Left lung (tissue), 10 donors: ENCODE data around the gene XKR7. TPM values are rescaled to one million over a fixed set of nuclear protein-coding genes. Genes with fewer than 3 reads are reported as not detected.
A peak's percentile ranks its signal among the peaks of the same experiment; 100 is the strongest.

Source experiments
- ATAC-seq: fragments of 200-7000 bp; cut with Tn5 transposase; one replicate; pipeline ENCODE4 v1.9.1; 2020; ENCODE audit warnings: moderate library complexity
- DNase-seq, 4 donors: peaks; one replicate each; pipeline ENCODE4 v3.0.0-alpha.2; 2013 to 2020
- H3K27ac ChIP-seq, 2 donors: fragments of 200-600 bp; sonication (generic) in 1 of 2; one replicate each; pipeline versions ENCODE4 v1.5.0 to v1.8.0; 2020 to 2021
- H3K27me3 ChIP-seq, 2 donors: fragments of 200-600 bp; sonication (generic) in 1 of 2; one replicate each; pipeline versions ENCODE4 v1.5.0 to v1.8.0; 2020 to 2021
- H3K36me3 ChIP-seq, 2 donors: fragments of 200-600 bp; sonication (generic) in 1 of 2; one replicate each; pipeline versions ENCODE4 v1.5.0 to v1.8.0; 2020 to 2021
- H3K4me1 ChIP-seq, 2 donors: fragments of 200-600 bp; one replicate each; pipeline ENCODE4 v1.8.0; 2021
- H3K4me3 ChIP-seq, 2 donors: fragments of 200-600 bp; sonication (generic) in 1 of 2; one replicate each; pipeline versions ENCODE4 v1.5.0 to v1.8.0; 2020 to 2021; ENCODE audit warnings: mild to moderate bottlenecking in 1 of 2
- H3K9me3 ChIP-seq, 2 donors: fragments of 200-600 bp; sonication (generic) in 1 of 2; one replicate each; pipeline versions ENCODE4 v1.5.0 to v1.8.0; 2020 to 2021
- CTCF ChIP-seq, 2 donors: fragments of 200-600 bp; sonication (generic) in 1 of 2; IDR thresholded peaks; one replicate each; pipeline versions ENCODE4 v1.5.0 to v1.8.0; 2021; ENCODE audit warnings: antibody characterized with exemption in 2 of 2
- intact Hi-C, 2 donors: fragments of 100-400 bp; cut with DNase I; formaldehyde crosslinking; loops; one replicate each; pipeline versions ENCODE4 v1.11.2 to v1.14.2; 2022
- polyA plus RNA-seq, 6 donors: library from polyadenylated mRNA; unstranded; fragments of 120-200 nt; gene quantifications; one replicate each; pipeline ENCODE4 v1.2.1, GENCODE V29; 2013; ENCODE audit not compliant: insufficient read length in 6 of 6
- total RNA-seq, 2 donors: library from RNA; stranded (reverse); fragmentation: NEBNext Ultra II Directional; extraction: Animal tissue kit (Norgen Biotek cat#: 25700); gene quantifications; one replicate each; pipeline ENCODE4 v1.2.1, GENCODE V29; 2021
- donor health status: DM: no; HTN: yes; CAD: no.
- donor health status: DM: no; HTN: no; CAD: no.

The XKR7 gene
- total and polyA plus RNA-seq, 8 donors = 0.05 to 0.19 (median 0.07) TPM; not detected in 1

- H3K9me3 ChIP-seq = no peaks in the 10 kb centered on the region
- peaks cover 0 to 16% of the 10 kb centered on the region in 2 donors for H3K27me3 ChIP-seq
- H3K36me3 ChIP-seq = no peaks in the 10 kb centered on the region
- DNase-seq (peak in 2 of 4 donors; percentile 77 to 93), ATAC-seq (peak; percentile 86)
- peak overlapping the region; percentile 13 to 94 for H3K27ac ChIP-seq
- H3K4me1 ChIP-seq = peaks cover 0 to 72% of the 10 kb centered on the region in 2 donors
- intact Hi-C loops = no loop called here
- no peak overlapping the region for H3K4me3 ChIP-seq
- TF ChIP-seq CTCF (IDR thresholded peaks at IDR 0.05) = no peak
Measured at GRCh38 chr20:32040142-32040953, 72.4 kb downstream of the XKR7 start.

- Histone ChIP-seq H3K36me3 (no peaks in the 10 kb centered on the region), H3K4me1 (peaks cover 0 to 39% of the 10 kb centered on the region in 2 donors), H3K27me3 (peaks cover 3 to 17% of the 10 kb centered on the region in 2 donors), H3K27ac (no peak overlapping the region), H3K9me3 (no peaks in the 10 kb centered on the region), H3K4me3 (no peak overlapping the region)
- ATAC-seq (no peak), DNase-seq (no peak)
- TF ChIP-seq CTCF (IDR thresholded peaks at IDR 0.05) = no peak
- intact Hi-C loops = no loop called here
Measured at GRCh38 chr20:32045999-32046398, 78.0 kb downstream of the XKR7 start.

- peaks cover 30 to 59% of the 10 kb centered on the region in 2 donors for H3K27me3 ChIP-seq
- DNase-seq = no peak
- no peaks in the 10 kb centered on the region for H3K9me3 ChIP-seq
- peak overlapping the region in 1 of 2 donors; percentile 97 for H3K27ac ChIP-seq
- H3K4me1 ChIP-seq = peaks cover 0 to 36% of the 10 kb centered on the region in 2 donors
- H3K4me3 ChIP-seq = no peak overlapping the region
- H3K36me3 ChIP-seq = peaks cover 0 to 7% of the 10 kb centered on the region in 2 donors
- intact Hi-C loops = no loop called here
- no peak for ATAC-seq
- no peak for TF ChIP-seq CTCF (IDR thresholded peaks at IDR 0.05)
Measured at GRCh38 chr20:32050324-32050841, 82.4 kb downstream of the XKR7 start.

GRCh38 chr20:32050851-32051556 is 83.1 kb downstream of the XKR7 start:
- intact Hi-C loops = no loop called here
- H3K9me3 ChIP-seq = no peaks in the 10 kb centered on the region
- H3K36me3 ChIP-seq = peaks cover 0 to 7% of the 10 kb centered on the region in 2 donors
- peaks cover 30 to 56% of the 10 kb centered on the region in 2 donors for H3K27me3 ChIP-seq
- DNase-seq (peak in 2 of 4 donors; percentile 76 to 94), ATAC-seq (peak; percentile 67)
- TF ChIP-seq CTCF (IDR thresholded peaks at IDR 0.05) = no peak
- H3K27ac ChIP-seq = peak overlapping the region; percentile 70 to 97
- peaks cover 0 to 42% of the 10 kb centered on the region in 2 donors for H3K4me1 ChIP-seq
- H3K4me3 ChIP-seq = peak overlapping the region in 1 of 2 donors; percentile 58

- TF ChIP-seq CTCF (IDR thresholded peaks at IDR 0.05) = no peak
- intact Hi-C loops = no loop called here
- H3K4me3 ChIP-seq = peak overlapping the region in 1 of 2 donors; percentile 58
- peaks cover 0 to 49% of the 10 kb centered on the region in 2 donors for H3K4me1 ChIP-seq
- H3K27me3 ChIP-seq = peaks cover 30 to 56% of the 10 kb centered on the region in 2 donors
- DNase-seq (no peak), ATAC-seq (no peak)
- peak overlapping the region; percentile 70 to 97 for H3K27ac ChIP-seq
- peaks cover 0 to 7% of the 10 kb centered on the region in 2 donors for H3K36me3 ChIP-seq
- H3K9me3 ChIP-seq = no peaks in the 10 kb centered on the region
Measured at GRCh38 chr20:32051720-32052089, 83.8 kb downstream of the XKR7 start.
